ENCODE data around the gene IL3.

Gene IL3

DNA sequence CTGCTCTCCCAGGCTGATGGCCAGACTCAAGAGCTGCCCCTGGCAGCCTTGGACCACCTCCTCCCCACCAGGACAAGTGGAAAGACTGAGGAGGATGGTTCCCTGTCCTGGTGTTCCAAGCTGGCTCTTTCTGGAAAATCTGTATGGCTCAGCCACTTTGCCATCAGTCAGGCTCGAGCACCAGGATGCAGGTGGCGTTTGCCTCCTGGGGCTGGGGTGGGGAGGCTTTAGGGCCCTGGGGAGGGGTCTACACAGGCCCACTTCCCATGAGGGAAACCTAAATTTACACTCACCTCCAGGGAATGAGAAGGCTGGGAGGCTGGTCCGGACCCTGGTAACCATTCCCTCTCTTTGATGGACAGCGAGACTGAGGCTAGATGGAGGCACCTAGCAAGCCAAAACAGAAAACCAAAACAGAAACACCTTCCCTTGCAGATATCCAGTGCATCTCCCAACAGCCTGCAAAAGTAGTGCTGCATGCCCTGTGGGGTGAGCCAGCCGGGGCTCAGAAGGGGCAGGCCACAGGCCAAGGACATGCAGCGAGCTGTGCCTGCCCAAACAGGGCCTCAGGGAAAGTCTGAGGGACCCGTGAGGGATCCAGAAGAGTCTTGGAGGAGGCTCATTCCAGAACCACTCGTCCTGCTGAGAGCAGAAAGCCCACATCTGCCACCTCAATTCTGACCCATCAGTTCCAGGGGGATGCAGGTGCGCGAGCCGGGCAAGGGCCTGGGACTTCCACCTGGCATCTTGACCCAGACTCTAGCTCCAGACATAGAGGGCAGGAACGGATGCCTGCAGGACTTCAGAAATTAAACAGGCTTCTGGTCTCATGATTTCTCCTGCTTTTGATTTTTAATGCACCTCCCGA, 7.7 kb downstream of the IL3 start:
- TF ChIP-seq POLR2AphosphoS5 (IDR thresholded peaks at IDR 0.05; ENCODE audit: low read depth, low read length): no peak
- TF ChIP-seq POLR2A (IDR thresholded peaks at IDR 0.05; ENCODE audit: low read depth, low read length): no peak
- TF ChIP-seq SPI1 (IDR thresholded peaks at IDR 0.05; ENCODE audit: low read depth, low read length): no peak
- no peak for TF ChIP-seq PAX5 (IDR thresholded peaks at IDR 0.05; ENCODE audit: insufficient read depth, low read length, severe bottlenecking)
- no peak for TF ChIP-seq POU2F2 (IDR thresholded peaks at IDR 0.05; ENCODE audit: low read depth, low read length)
- no peak for TF ChIP-seq TAF1 (IDR thresholded peaks at IDR 0.05; ENCODE audit: low read depth, low read length)
- FAIRE-seq (no peak), DNase-seq (ENCODE audit: insufficient read length, low spot score) (no peak)

DNA sequence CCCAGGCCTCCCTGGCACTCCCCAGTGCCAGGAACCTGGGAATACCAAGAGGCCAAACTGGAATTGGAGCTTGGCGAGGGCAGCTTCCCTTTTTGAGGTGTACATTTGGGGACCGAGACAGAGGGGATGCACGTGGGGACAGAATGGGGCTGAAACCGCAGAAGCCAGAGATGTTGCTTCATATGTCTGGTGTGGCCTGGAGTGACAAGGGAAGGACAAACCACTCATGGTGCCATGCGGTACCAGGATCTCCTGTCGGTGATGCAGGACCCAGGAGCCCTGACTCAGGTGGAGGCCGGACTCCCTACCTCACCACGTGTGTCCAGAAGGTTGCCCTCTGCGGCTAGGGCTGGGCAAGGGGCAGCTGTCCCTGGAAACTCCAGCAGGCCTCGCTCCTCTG, 9.1 kb downstream of the IL3 start:
- no peak for DNase-seq (ENCODE audit: insufficient read length, low spot score)

DNA sequence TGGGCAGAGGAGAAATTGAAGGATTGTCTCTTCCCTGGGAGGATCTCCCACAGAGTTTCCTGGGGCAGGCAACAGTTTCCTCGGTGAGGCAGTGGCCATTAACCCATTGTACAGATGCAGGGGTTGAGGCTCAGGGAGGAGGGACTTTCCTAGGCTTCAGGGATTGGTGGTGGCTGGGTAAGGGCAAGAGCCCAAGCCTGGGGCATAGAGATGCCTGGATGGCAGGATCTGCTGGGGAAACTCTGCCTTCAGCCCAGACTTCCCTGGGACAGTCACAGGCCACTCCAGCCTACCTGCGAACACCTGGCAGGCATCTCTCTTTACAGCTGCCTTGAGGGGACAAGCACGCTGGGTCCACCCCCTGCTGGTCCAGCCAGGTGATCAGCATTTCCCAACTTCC, 9.5 kb downstream of the IL3 start:
- DNase-seq (ENCODE audit: insufficient read length, low spot score) (no peak), FAIRE-seq (no peak)
- no peak for TF ChIP-seq POLR2AphosphoS5 (IDR thresholded peaks at IDR 0.05; ENCODE audit: low read depth, low read length)
- TF ChIP-seq POU2F2 (IDR thresholded peaks at IDR 0.05; ENCODE audit: low read depth, low read length): no peak
- TF ChIP-seq PAX5 (IDR thresholded peaks at IDR 0.05; ENCODE audit: insufficient read depth, low read length, severe bottlenecking): no peak
- TF ChIP-seq SPI1 (IDR thresholded peaks at IDR 0.05; ENCODE audit: low read depth, low read length): no peak
- TF ChIP-seq TAF1 (IDR thresholded peaks at IDR 0.05; ENCODE audit: low read depth, low read length): no peak
- TF ChIP-seq POLR2A (IDR thresholded peaks at IDR 0.05; ENCODE audit: low read depth, low read length): no peak

More for the DNA sequence above, 9.1 kb downstream of the IL3 start:
- no peak for FAIRE-seq
- TF ChIP-seq TAF1 (IDR thresholded peaks at IDR 0.05; ENCODE audit: low read depth, low read length): no peak
- TF ChIP-seq POLR2AphosphoS5 (IDR thresholded peaks at IDR 0.05; ENCODE audit: low read depth, low read length): no peak
- no peak for TF ChIP-seq SPI1 (IDR thresholded peaks at IDR 0.05; ENCODE audit: low read depth, low read length)
- TF ChIP-seq POU2F2 (IDR thresholded peaks at IDR 0.05; ENCODE audit: low read depth, low read length): no peak
- TF ChIP-seq POLR2A (IDR thresholded peaks at IDR 0.05; ENCODE audit: low read depth, low read length): no peak
- TF ChIP-seq PAX5 (IDR thresholded peaks at IDR 0.05; ENCODE audit: insufficient read depth, low read length, severe bottlenecking): no peak

DNA sequence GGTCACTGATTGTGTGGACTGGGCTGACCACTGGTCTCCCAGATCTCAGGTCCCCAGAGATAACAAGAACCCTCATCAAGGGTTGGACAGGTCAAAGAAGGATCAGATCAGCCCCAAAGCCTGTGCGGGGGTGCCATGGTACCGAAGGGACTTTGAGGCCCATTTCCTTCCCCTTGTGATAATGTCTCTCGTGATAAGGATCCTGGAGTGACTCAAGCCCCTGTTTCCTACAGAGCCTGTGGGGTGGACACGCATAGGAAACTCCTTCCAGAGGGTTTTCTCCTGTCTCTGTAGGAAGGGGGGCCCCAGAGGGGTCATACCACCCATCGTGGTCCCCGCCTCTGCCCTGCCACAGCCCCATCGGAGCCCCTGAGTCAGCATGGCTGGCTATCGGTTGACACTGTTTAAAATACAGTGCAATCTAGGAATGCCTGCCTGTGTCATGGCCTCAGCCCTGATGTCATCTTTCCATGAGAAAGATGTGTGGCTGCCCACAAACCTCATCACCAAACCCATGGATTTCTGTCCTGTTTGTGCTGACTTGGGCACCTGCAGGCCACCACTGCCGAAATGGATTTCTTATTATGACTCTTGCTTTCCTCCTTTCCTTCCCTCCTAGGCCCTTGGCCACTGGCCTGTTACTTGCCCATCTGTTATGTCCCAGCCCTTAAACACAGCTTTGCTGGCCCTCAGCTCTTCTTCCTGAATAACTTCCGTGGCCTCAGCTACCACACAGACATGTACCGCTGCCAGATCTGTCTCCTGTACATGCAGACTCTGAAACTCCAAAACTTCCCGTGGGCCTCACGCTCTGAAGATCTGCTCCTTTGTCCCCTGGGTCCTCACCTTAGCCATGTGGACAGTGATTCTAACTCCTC, 10.2 kb downstream of the IL3 start:
- FAIRE-seq (peak; percentile 57), DNase-seq (ENCODE audit: insufficient read length, low spot score) (no peak)
- no peak for TF ChIP-seq POLR2A (IDR thresholded peaks at IDR 0.05; ENCODE audit: low read depth, low read length)
- no peak for TF ChIP-seq SPI1 (IDR thresholded peaks at IDR 0.05; ENCODE audit: low read depth, low read length)
- no peak for TF ChIP-seq POLR2AphosphoS5 (IDR thresholded peaks at IDR 0.05; ENCODE audit: low read depth, low read length)
- TF ChIP-seq POU2F2 (IDR thresholded peaks at IDR 0.05; ENCODE audit: low read depth, low read length): no peak
- no peak for TF ChIP-seq TAF1 (IDR thresholded peaks at IDR 0.05; ENCODE audit: low read depth, low read length)
- no peak for TF ChIP-seq PAX5 (IDR thresholded peaks at IDR 0.05; ENCODE audit: insufficient read depth, low read length, severe bottlenecking)

DNA sequence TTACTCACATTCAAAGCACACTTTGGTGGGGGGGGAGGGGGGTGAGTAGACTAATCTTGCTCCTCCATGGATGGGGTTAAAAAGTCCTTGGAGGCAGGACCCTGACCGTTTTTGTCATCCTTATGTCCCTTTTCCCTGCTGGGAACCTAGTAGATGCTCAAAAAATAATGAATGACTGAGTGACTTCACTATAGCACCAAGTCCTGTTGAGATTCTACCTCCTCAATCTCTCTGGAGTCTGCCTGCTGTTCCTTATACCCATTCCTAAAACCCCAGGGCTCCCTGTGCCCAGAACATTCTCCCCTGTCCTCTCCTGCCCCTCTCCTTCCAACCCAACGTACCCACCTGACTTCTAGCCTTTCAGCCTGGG, 10.9 kb downstream of the IL3 start:
- FAIRE-seq (no peak), DNase-seq (ENCODE audit: insufficient read length, low spot score) (no peak)
- TF ChIP-seq POLR2A (IDR thresholded peaks at IDR 0.05; ENCODE audit: low read depth, low read length) (no peak), POU2F2 (IDR thresholded peaks at IDR 0.05; ENCODE audit: low read depth, low read length) (no peak), POLR2AphosphoS5 (IDR thresholded peaks at IDR 0.05; ENCODE audit: low read depth, low read length) (no peak), TAF1 (IDR thresholded peaks at IDR 0.05; ENCODE audit: low read depth, low read length) (no peak), SPI1 (IDR thresholded peaks at IDR 0.05; ENCODE audit: low read depth, low read length) (no peak), PAX5 (IDR thresholded peaks at IDR 0.05; ENCODE audit: insufficient read depth, low read length, severe bottlenecking) (no peak)

DNA sequence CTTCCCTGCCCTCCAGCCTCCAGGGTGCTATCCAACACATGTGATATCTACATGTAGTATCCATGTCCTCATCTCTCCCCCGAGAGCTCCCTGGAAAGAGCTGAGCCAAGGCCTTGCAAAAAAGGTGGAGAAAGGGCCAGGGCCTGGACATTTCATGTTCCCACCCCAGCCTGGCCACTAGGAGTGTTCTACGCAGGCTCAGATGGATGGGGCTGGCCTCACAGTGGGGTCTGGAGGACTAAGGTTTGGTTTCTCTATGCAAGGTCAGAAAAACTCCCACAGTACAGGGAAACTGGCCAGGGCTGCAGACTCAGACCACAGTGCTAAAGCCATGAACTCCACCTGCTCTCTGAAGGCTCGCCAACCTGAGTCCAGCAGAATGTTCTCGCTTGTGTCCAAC, 11.6 kb downstream of the IL3 start:
- DNase-seq (ENCODE audit: insufficient read length, low spot score) (no peak), FAIRE-seq (no peak)
- TF ChIP-seq POLR2A (IDR thresholded peaks at IDR 0.05; ENCODE audit: low read depth, low read length): no peak
- no peak for TF ChIP-seq TAF1 (IDR thresholded peaks at IDR 0.05; ENCODE audit: low read depth, low read length)
- TF ChIP-seq PAX5 (IDR thresholded peaks at IDR 0.05; ENCODE audit: insufficient read depth, low read length, severe bottlenecking): no peak
- TF ChIP-seq POU2F2 (IDR thresholded peaks at IDR 0.05; ENCODE audit: low read depth, low read length): no peak

DNA sequence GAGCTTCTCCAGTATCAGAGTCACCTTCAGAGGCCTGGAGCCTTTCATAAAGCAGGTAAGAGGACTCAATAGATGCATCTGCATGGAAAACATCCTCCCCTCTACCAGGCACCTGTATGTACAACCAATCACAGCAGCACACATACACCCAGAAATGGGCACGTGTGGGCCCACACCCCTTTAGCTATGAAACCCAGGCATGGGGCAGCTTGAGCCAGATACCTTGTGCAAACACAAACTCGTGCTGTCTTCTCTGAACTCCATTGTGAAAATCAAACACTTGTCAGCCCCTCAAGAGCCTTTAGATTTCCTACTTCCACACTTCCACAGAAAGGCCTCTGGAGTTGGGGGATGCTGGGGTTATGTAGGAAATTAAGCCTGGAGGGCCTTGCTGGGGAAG, 12.1 kb downstream of the IL3 start:
- no peak for FAIRE-seq

DNA sequence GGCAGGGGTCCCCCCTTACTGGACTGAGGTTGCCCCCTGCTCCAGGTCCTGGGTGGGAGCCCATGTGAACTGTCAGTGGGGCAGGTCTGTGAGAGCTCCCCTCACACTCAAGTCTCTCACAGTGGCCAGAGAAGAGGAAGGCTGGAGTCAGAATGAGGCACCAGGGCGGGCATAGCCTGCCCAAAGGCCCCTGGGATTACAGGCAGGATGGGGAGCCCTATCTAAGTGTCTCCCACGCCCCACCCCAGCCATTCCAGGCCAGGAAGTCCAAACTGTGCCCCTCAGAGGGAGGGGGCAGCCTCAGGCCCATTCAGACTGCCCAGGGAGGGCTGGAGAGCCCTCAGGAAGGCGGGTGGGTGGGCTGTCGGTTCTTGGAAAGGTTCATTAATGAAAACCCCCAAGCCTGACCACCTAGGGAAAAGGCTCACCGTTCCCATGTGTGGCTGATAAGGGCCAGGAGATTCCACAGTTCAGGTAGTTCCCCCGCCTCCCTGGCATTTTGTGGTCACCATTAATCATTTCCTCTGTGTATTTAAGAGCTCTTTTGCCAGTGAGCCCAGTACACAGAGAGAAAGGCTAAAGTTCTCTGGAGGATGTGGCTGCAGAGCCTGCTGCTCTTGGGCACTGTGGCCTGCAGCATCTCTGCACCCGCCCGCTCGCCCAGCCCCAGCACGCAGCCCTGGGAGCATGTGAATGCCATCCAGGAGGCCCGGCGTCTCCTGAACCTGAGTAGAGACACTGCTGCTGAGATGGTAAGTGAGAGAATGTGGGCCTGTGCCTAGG, 13.0 kb downstream of the IL3 start, which contains the start of gene CSF2:
Gene CSF2 (plus strand): TSS at position 559 of the 783 bp plus-strand sequence. CDS start 35 bp downstream, at position 594.
- TF ChIP-seq TAF1 (IDR thresholded peaks at IDR 0.05; ENCODE audit: low read depth, low read length) (no peak), POU2F2 (IDR thresholded peaks at IDR 0.05; ENCODE audit: low read depth, low read length) (no peak), PAX5 (IDR thresholded peaks at IDR 0.05; ENCODE audit: insufficient read depth, low read length, severe bottlenecking) (no peak)
- no peak for FAIRE-seq

More for the DNA sequence above, 12.1 kb downstream of the IL3 start:
- DNase-seq (ENCODE audit: insufficient read length, low spot score): no peak
- TF ChIP-seq PAX5 (IDR thresholded peaks at IDR 0.05; ENCODE audit: insufficient read depth, low read length, severe bottlenecking): no peak
- no peak for TF ChIP-seq POLR2A (IDR thresholded peaks at IDR 0.05; ENCODE audit: low read depth, low read length)

More for the DNA sequence above, 13.0 kb downstream of the IL3 start, which contains the start of gene CSF2:
- DNase-seq (ENCODE audit: insufficient read length, low spot score): no peak

Data from GM12891 (cell line).